HG02678 (cell line): Measurements from ENCODE around the gene CCR9.
"Not testable (repeated sequence)": the region's sequence is repeated elsewhere in the genome, so short reads cannot be mapped to it uniquely, and the experiment has no call there.

ENCODE experiments used
- ATAC-seq: cut with Tn5 transposase; IDR thresholded peaks from one replicate; pipeline ENCODE4 v1.9.1; 2021; ENCODE audit warnings: mild to moderate bottlenecking, moderate library complexity; ENCODE audit not compliant: unreplicated experiment

The CCR9 gene, protein sequence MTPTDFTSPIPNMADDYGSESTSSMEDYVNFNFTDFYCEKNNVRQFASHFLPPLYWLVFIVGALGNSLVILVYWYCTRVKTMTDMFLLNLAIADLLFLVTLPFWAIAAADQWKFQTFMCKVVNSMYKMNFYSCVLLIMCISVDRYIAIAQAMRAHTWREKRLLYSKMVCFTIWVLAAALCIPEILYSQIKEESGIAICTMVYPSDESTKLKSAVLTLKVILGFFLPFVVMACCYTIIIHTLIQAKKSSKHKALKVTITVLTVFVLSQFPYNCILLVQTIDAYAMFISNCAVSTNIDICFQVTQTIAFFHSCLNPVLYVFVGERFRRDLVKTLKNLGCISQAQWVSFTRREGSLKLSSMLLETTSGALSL

DNA sequence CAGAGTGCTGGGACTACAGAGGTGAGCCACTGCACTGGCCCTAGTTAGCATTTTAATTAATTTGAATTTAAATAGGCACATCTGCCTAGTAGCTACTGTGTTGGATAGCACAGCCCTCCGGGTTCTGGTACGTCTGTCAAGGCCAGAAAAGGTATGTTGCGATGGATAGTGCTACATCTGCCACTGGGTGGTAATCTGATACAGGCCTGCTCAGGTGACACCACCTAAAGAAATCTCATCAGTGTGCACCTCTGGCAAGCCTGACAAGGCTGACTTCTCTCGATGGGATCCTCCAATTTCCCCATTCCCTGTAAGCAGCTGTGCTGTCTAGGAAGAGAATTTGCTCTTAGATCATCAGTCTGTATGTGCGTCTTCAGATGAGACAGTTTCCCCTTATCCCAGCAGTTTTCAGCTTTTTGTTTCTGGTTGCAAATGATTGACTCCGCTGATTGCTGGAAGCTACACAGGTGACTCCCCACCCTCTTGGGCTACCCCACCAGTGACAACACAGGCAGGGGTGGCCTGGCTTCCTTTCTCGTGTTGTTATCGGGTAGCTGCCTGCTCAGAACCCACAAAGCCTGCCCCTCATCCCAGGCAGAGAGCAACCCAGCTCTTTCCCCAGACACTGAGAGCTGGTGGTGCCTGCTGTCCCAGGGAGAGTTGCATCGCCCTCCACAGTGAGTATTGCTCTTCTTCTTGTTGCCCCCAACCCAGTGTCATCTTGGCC is at the start of gene CCR9:
Gene CCR9 (plus strand): TSS at position 565 of the 727 bp plus-strand sequence. CDS start 8,391 bp downstream, outside the sequence.
- no peak for ATAC-seq

DNA sequence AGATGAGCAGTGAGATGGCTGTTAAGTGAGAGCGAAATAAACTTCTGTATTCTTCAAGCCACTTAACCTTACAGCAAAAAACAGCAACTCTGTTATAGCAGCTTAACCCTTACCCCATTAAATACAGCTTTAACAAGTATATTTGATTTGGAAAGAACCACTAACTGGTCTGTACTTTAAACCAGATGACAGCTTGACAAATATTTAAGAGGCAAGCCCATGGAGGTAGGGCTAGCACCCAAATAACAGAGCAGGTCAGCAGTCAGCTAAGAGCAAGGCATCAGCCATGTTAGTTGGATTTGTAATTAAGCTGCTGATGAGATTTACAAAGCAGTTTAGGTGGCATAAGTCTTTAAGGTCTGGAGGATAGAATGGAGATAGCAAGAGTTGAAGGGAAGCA is 47.9 kb upstream of the CCR9 start:
- no peak for ATAC-seq

DNA sequence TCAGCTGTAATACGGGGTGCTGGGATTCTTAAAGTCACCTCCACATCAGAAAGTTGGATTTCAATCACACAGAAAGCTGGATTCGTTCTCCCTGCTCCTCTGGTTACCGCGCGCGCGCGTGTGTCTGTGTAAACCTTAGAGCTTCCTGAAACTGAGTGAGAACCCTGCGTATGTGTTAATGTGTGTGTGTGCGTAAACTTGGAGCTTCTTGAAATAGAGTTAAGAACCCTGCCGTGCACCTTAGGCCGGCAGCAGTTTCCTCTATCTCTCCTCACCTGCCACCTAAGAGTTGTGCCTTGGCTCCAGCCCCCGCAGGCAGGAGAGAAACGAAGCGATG is 45.0 kb upstream of the CCR9 start:
- no peak for ATAC-seq

DNA sequence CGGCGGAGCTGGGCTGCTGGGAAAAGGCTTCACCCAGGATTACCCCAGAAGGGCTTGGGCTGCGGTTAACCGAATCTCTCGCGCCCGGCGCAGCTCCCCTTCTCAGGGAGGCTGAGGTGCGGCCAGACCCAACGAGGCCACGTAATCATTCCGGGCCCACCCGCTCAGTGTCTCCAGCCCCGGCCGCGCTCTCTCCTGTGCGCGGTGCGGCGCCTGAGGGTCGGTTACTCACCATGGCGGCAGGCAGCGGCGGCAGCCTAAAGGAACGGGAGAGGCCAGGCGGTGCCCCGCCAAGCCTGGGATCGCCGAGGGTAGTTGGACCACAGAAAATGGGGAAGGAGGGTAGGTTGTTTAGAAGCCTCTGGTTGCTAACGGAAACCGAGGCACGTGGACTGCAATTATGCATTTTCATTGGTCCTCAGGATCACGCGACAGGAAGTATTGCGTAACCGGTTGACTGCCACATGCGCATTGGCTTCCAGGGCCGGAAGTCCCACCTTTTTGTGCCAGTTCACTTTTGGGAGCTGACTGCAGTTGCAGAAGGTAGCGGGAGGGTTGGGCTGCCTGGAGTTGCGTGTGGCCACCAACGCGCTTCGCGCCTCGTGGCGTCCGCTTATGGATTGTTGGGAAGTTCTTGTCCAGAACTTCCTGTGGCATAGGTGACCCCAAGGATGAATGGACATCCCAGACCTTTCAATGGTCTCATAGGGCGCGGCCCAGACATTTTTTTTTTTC is 44.4 kb upstream of the CCR9 start, which contains the start of gene LZTFL1:
Gene LZTFL1 (minus strand): TSS at position 363 of the 735 bp plus-strand sequence. CDS start 128 bp downstream, at position 235.
- peak; percentile 97 for ATAC-seq

DNA sequence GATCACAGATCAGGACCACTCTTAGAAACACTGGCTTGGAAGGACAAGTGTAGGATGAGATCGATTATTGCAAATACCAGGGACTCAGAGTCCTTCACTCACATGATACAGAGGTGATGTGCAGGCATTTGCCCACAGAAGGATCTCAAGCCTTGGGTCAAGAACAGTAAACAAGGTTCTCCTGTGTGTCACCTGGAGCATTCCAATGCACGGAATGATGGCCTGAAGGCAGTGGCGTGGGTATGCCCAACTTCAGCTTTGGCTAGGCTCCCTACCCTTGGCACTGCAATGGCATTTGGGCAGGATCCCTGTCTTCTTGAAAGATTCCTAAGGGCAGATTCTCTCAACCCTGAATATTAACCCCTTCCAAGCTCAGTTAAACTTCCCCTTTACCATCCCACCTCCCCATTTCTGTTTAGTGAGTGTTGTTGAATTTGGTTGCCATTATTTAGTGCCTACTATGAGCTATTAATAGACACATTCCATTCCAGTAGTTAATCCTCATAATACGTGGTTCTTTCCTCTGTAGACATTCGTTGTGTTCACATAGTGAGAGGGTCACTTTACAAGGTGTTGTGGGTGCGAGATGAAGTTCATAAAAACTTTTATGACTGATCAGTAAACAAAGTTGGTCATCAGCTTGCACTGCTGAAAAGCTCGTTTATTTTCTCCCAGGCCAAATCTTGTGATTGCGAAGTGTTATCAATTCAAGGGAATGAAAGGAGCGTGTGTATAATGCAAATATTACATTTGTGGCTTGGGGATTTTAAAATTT is 43.3 kb upstream of the CCR9 start:
- ATAC-seq: no peak

DNA sequence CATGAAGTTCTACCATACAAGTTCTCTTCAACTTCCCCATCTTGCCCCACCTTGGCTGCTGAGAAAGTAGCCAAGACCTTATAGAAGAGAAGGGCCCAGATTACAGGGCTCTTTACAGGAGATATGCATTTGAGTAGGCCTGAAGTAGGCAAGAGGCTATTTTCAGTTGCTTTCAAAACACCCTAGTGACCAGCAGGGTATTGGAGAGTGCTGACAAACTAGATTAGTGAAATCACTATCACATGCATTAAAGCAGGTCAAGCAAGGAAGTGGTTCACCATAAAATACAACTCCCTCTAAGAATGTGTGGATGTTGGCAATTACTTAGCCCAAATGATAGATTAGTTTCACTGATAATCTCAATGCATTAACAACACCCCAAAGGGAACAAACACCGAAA is 41.7 kb upstream of the CCR9 start:
- ATAC-seq: no peak

DNA sequence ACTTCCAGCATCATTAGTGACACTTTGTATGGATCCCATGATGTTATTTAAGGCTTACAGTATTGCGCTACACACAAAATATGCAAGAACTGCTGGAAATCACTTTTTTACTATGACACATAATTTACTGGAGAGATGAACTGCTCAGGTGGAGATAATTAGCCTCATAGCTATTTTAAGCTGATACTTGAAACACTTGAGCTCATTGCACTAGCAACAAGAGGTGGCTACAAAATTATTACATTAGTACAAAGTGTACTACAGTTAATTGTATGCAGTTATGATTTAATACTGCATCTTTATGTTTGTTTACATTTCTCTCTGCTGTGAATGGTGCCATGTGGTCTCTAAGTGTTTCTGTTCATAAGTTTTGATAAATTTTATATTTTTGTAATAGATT is 38.0 kb upstream of the CCR9 start:
- ATAC-seq: no peak

DNA sequence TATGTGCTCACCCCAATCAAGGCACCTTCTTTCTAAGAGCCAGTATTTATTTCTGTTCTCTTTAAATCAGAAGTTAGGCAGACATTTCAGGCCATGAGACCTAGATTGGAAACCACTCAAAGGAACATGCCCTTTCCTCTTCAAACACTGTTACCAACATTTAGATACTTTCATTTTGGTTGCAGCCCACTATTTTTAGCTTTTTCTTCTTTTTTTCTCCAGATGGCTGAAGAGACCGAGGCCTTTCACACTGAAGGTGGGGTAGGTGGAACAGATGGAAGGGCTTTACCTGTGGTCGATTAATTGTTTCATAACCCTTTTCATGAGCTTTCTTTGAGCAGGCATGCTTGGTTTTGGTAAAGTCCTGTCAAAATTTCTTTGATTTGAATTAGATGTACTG is 33.5 kb upstream of the CCR9 start:
- peak; percentile 45 for ATAC-seq

DNA sequence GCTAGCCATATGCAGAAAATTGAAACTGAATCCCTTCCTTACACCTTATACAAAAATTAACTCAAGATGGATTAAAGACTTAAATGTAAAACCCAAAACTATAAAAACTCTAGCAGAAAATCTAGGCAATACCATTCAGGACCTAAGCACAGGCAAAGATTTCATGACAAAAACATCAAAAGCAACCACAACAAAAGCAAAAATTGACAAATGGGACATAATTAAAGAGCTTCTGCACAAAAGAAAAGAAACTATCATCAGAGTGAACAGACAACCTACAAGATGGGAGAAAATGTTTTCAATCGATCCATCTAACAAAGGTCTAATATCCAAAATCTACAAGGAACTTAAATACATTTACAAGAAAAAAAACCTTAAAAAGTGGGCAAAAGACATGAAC is 30.0 kb upstream of the CCR9 start:
- not testable (repeated sequence) for ATAC-seq

DNA sequence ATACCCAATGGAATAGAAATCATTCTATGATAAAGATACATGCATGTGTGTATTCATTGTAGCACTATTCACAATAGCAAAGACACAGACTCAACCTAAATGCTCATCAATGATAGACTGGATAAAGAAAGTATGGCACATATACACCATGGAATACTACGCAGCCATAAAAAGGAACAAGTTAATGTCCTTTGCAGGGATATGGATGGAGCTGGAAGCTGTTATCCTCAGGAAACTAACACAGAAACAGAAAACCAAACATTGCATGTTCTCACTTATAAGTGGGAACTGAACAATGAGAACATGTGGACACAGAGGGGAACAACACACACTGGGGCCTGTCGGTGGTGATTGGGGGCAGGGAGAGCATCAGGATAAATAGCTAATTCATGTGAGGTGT is 29.3 kb upstream of the CCR9 start:
- not testable (repeated sequence) for ATAC-seq

DNA sequence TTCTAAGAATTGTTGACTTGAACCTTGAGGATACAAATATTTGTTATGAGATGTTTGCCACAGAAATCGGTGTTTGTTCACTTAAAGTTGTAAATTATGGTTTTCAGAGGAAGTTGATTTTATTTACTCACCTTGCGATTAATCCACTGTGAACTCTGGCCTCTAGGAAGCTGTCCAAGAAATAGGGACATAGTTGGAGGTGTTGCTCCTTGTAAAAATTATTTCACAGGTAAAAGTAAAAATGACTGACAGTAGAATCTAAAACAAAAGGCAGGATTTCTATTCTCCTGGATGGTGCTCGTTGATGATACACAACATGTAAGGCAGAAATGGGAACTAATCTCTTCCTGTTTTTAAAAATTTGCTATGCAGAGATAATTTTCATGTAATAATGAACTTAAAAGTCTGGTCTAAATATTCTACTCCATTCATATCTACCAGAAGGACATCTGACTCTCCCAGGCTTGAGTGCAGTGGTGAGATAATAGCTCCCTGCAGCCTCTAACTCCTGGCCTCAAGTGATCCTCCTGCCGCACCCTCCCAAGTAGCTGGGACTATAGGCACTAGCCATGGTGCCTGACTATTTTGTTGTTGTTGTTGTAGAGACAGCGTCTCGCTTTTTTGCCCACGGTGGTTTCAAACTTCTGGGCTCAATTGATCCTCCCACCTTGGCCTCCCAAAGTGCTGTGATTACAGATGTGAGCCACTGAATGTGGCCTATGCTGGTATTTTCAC is 27.4 kb upstream of the CCR9 start:
- ATAC-seq: no peak

DNA sequence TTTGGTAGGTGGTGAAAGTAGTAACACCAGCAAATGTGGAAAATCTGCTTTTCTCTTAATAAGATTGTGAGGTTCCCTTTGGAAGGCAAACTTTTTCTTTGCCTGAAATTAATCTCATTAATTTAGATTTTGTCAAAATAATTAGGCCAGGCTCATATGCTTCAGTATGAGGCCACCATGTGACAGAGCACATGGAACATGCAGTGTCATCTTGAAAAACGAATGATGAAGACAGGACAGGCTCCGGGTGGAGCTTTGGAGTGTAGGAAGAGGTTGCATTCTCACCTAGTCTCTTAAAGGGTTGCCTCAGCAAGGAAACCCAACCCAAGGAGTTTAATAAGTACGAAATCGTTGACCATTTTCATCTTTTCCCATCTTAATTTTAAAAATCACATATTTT is 25.9 kb upstream of the CCR9 start:
- ATAC-seq: no peak

DNA sequence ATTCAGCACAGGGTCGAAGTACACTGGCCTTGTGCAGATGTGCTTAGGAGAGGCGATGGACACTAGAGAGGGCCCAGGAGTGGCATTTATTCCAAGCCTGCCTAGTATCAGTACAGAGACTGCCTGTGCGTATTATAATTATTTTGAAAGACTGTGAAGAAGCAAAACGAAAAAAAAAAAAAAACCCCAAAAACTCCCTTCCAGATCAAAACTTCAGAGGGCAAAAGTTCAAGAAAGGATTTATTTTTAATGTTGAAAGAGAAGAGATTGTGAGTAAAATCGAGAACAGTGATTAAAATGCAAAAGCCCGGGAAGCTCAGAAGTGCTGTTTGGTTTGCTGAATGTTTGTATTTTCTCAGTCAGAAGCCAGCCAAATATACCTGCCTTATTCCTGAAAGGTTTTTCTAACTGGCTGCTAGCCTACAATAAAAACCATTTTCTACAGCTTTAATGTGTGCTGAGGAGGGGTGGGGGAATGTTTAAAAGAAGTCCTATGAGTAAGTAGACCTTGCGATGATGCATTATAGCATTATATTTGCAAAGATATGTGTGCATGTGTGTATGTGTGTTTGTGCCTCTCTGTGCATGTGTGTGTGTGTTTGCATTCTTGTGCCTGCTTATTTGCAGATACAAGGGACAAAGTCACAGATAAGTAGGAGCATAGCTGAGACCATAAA is 25.2 kb upstream of the CCR9 start:
- peak; percentile 49 for ATAC-seq

DNA sequence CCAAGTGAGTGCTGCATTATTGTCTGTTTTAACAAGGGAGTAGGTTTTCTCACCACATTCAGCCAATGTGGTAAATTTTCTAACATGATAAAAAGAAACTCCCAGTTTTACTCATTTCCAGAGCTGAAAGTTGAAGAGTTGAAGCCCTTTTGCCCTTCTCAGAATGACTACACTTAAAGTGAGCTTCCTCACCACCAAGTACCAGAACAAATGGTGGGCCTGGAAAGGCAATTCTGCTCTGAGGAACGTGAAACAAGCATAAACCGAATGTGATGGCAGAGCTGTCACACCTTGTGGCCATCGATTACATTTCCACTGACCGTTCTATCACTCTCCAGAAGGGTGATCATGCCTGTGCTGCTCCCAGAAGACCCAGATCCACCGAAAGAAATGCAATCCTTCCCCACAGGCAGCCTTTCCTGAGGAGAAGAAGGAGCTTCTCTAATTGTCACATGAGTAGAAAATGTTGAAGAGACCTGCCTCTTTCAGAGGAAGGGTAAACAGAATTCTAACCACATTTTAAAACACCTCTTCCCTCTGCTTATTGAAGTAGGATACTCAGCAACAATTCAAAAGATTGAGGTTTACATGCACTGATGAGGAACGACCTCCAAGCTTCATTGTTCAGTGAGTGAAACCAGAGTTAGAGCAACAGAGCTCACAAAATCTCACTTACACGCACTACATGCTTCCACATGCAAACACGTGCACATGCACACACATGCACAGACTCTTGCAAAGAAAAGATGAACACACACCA is 21.4 kb upstream of the CCR9 start:
- peak; percentile 72 for ATAC-seq

DNA sequence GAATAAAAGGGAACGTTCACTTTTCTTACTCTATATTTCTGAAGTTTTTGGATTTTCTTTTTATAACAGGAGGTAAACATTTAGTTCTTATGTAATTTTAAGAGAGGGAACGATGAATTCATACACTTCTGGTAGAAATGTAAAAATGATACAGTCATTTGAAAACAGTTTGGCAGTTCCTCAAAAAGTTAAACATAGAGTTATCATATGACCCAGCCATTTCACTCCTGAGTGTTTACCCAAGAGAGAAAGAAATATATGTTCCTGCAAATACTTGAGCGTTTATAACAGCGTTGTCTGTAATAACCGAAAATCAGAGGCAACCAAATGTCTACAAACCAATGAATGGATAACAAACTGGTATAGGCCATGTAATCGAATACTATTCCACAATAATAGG is 20.8 kb upstream of the CCR9 start:
- ATAC-seq: no peak

DNA sequence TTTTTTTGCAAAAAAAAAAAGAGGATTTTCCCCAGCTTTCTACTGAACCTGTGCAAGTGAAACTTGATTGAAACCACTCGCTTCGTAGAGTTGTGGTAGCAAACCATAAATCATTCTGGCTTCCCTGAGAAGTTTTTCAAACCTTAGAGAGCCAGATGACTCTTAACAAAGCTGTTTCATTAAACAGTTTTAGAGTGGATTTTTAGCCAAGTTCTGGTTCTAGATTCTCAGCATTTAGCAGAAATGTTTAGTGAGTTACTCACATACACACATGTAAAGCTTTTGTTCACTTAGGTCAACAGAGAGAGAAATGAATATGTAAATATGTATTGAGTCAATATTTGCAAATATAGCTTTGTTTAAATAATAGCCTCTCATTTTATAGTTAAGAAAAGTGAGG is 18.1 kb upstream of the CCR9 start:
- ATAC-seq: no peak

DNA sequence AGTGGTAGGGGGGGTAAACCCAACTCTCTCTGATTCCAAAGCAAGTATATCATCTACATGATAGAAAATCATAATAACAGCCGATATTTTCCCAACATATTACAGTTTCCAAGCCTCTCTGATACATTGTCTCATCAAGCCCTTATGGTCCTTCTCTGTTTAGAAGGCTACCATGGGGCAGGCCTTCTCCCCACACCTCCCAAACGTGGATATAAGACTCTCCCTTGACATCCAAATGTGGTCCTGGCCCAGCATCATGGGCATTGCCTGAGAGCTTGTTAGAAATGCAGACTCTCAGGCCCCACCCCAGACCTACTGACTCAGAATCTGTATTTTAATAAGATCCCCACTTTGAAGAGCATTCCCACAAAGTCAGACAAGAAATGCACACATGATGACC is 17.7 kb upstream of the CCR9 start:
- no peak for ATAC-seq

DNA sequence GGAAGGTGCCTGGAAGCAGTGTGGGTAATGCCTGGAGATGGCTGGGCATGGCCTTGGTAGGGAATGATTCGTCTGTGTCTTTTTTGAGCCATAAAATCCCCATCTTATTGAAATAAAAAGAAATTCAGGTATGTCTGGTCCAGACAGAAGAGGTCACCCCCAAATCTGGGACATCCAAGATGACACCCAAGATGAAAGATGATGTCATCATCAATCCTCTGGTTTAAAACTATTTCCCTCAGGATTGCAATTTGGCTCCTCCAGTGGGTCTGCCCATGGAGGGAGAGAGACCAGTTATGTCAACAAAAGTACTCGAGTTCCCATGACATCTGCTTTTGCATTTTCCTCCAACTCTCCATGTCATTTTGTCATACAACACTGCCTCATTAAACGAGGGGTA is 16.7 kb upstream of the CCR9 start:
- ATAC-seq: no peak

DNA sequence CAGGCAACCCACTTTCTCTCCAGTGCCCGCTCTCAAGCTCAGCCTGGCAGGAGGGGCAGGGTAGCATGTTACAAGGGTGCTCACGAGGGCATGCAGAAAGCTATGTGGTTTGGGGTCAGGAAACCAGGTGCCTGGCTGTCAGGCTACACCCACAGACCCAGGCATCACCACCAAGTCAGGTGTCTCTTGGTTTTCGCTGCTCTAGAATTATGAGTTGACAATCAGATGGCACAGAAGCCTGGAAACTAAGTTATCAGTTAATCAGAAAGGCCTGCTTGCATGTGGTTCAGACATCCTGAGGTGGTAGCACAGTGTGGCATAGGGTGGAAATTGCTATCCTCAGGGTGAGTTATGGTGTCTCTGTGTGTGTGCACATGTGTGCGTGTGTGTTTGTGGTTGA is 16.2 kb upstream of the CCR9 start:
- no peak for ATAC-seq
